Liver (tissue), 9 donors: Measurements from ENCODE around the gene CMTM6. TPM values are rescaled to one million over a fixed set of nuclear protein-coding genes. Genes with fewer than 3 reads are reported as not detected.

ENCODE experiments used
- DNase-seq: peaks from one replicate; pipeline ENCODE4 v3.0.0-alpha.2; 2017; ENCODE audit warnings: low spot score
- H3K27ac ChIP-seq, 2 donors: one replicate each; pipeline ENCODE4 v1.7.0; 2013; ENCODE audit warnings: inconsistent platforms in 2 of 2, low read length in 2 of 2, control low read depth in 1 of 2, low read depth in 1 of 2, mild to moderate bottlenecking in 1 of 2
- H3K27me3 ChIP-seq, 4 donors: one replicate each; pipeline versions ENCODE4 v1.6.1 to v1.7.0; 2013; ENCODE audit warnings: low read length in 3 of 4, inconsistent platforms in 1 of 4, mild to moderate bottlenecking in 1 of 4, moderate library complexity in 1 of 4; ENCODE audit not compliant: control insufficient read depth in 4 of 4, insufficient read depth in 4 of 4
- H3K36me3 ChIP-seq, 4 donors: one replicate each; pipeline versions ENCODE4 v1.6.1 to v1.7.0; 2013; ENCODE audit warnings: low read length in 3 of 4, mild to moderate bottlenecking in 3 of 4, low read depth in 1 of 4, moderate library complexity in 1 of 4; ENCODE audit not compliant: control insufficient read depth in 4 of 4, insufficient read depth in 3 of 4
- H3K4me1 ChIP-seq, 4 donors: one replicate each; pipeline versions ENCODE4 v1.6.1 to v1.7.0; 2013; ENCODE audit warnings: low read length in 3 of 4, mild to moderate bottlenecking in 3 of 4, moderate library complexity in 1 of 4; ENCODE audit not compliant: control insufficient read depth in 4 of 4, insufficient read depth in 4 of 4
- H3K4me3 ChIP-seq, 3 donors: one replicate each; pipeline versions ENCODE4 v1.6.1 to v1.7.0; 2013; ENCODE audit warnings: low read length in 3 of 3, control low read depth in 1 of 3, low read depth in 1 of 3, mild to moderate bottlenecking in 1 of 3
- H3K9ac ChIP-seq, 2 donors: one replicate each; pipeline ENCODE4 v1.7.0; 2013; ENCODE audit warnings: low read length in 2 of 2, mild to moderate bottlenecking in 2 of 2, moderate library complexity in 2 of 2, control low read depth in 1 of 2, low read depth in 1 of 2
- H3K9me3 ChIP-seq, 4 donors: one replicate each; pipeline versions ENCODE4 v1.6.1 to v1.7.0; 2013; ENCODE audit warnings: low read length in 3 of 4; ENCODE audit not compliant: control insufficient read depth in 4 of 4
- FOXA1 ChIP-seq: IDR thresholded peaks from 2 replicates; pipeline ENCODE4 v1.6.1; 2016; ENCODE audit warnings: antibody characterized with exemption
- FOXA2 ChIP-seq: IDR thresholded peaks from 2 replicates; pipeline ENCODE4 v1.6.1; 2016; ENCODE audit warnings: antibody characterized with exemption
- GABPA ChIP-seq, 2 donors: IDR thresholded peaks in 1 of 2; conservative IDR thresholded peaks in 1 of 2; 2 replicates each; pipeline ENCODE4 v1.6.1; 2016; ENCODE audit warnings: antibody characterized with exemption in 2 of 2, mild to moderate bottlenecking in 1 of 2, moderate library complexity in 1 of 2
- HNF4A ChIP-seq, 2 donors: conservative IDR thresholded peaks; 2 replicates each; pipeline ENCODE4 v1.6.1; 2016; ENCODE audit warnings: antibody characterized with exemption in 2 of 2, mild to moderate bottlenecking in 2 of 2
- HNF4G ChIP-seq: IDR thresholded peaks from 2 replicates; pipeline ENCODE4 v1.6.1; 2016; ENCODE audit warnings: antibody characterized with exemption
- NR2F2 ChIP-seq: IDR thresholded peaks from 2 replicates; pipeline ENCODE4 v1.6.1; 2016; ENCODE audit warnings: antibody characterized with exemption
- RAD21 ChIP-seq, 2 donors: IDR thresholded peaks; 2 replicates each; pipeline ENCODE4 v1.6.1; 2016; ENCODE audit warnings: antibody characterized with exemption in 2 of 2, mild to moderate bottlenecking in 2 of 2
- RXRA ChIP-seq, 2 donors: IDR thresholded peaks; 2 replicates each; pipeline ENCODE4 v1.6.1; 2017 to 2018; ENCODE audit warnings: antibody characterized with exemption in 2 of 2, mild to moderate bottlenecking in 1 of 2
- SP1 ChIP-seq: IDR thresholded peaks from 2 replicates; pipeline ENCODE4 v1.6.1; 2018; ENCODE audit warnings: antibody characterized with exemption, mild to moderate bottlenecking
- TAF1 ChIP-seq: conservative IDR thresholded peaks from 2 replicates; pipeline ENCODE4 v1.6.1; 2016; ENCODE audit warnings: antibody characterized with exemption, mild to moderate bottlenecking
- WGBS: extraction: QIAGEN DNeasy Blood & Tissue Kit; methylation state at CpG from one replicate; pipeline ENCODE4 v1.1.7; 2013; 5-methylcytosine and 5-hydroxymethylcytosine counted together
- polyA plus RNA-seq, 2 donors: library from polyadenylated mRNA; stranded (reverse) in 1 of 2; unstranded in 1 of 2; fragments of 200-250 nt in 1 of 2; fragments of >200 nt in 1 of 2; fragmentation: Nextera tagmentation in 1 of 2; extraction: Ambion mirVana in 1 of 2; gene quantifications; one replicate each; pipeline versions ENCODE4 v1.2.1 to v1.2.3, GENCODE V29; 2013 to 2015
- total RNA-seq, 2 donors: library from RNA; depleted of rRNA; stranded (reverse); fragments of >200 nt; gene quantifications; one replicate each; pipeline ENCODE4 v1.2.3, GENCODE V29; 2014
- TF ChIP-seq, protein P1 (sequence below): fragments of 150-350 bp; IDR thresholded peaks from 2 replicates; pipeline ENCODE4 v1.5.1; 2017; ENCODE audit warnings: improper control_type of control experiment, low read depth, low read length; ENCODE audit not compliant: missing input control
- TF ChIP-seq, protein P2 (sequence below): IDR thresholded peaks from 2 replicates; pipeline ENCODE4 v1.6.1; 2016; ENCODE audit warnings: antibody characterized with exemption, mild to moderate bottlenecking
- TF ChIP-seq, protein P3 (sequence below): IDR thresholded peaks from 2 replicates; pipeline ENCODE4 v1.6.1; 2016; ENCODE audit warnings: antibody characterized with exemption
- TF ChIP-seq, protein P4 (sequence below): IDR thresholded peaks from 2 replicates; pipeline ENCODE4 v1.6.1; 2016; ENCODE audit warnings: antibody characterized with exemption
- TF ChIP-seq, protein P5 (sequence below): IDR thresholded peaks from 2 replicates; pipeline ENCODE4 v1.6.1; 2016; ENCODE audit warnings: antibody characterized with exemption
- donor health status: healthy.
- donor health status: healthy.
- donor health status: healthy.
- donor health status: healthy.
- donor health status: healthy.

CMTM6 gene
- total and polyA plus RNA-seq, 4 donors, result 45.7 to 77.9 (median 51.8) TPM

DNA sequence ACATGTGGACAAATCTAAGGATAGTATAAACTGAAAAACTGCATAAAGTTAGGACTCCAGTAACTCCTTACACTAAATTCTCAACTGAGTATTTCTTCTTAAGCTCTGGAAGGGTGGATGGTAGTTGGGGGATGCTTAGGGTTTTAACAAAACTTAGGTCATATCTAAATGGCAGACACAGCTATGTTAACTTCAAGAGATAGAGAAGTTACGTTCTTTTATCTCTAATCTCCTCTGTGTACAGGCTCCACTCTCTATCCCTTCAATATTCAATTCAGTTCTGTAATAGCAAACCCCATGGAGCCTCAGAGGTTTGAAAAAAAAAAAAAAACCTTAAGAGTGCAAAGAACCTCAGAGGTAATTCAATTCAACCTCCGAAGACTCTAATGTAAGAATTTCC is 3.1 kb downstream of the CMTM6 start:
- WGBS, result 56% methylated on average over 2 of the region's 2 CpGs
- Histone ChIP-seq H3K27ac (peak overlapping the region; percentile 0 to 14), H3K27me3 (no peaks in the 10 kb centered on the region), H3K4me1 (peaks cover 8 to 35% (median 17%) of the 10 kb centered on the region in 4 donors), H3K9ac (peak overlapping the region in 1 of 2 donors; percentile 63), H3K4me3 (peak overlapping the region in 1 of 3 donors; percentile 25), H3K36me3 (no peaks in the 10 kb centered on the region), H3K9me3 (no peaks in the 10 kb centered on the region)
- TF ChIP-seq NR2F2 (no peak), HNF4G (no peak), FOXA2 (no peak)
- TF ChIP-seq, protein P1, sequence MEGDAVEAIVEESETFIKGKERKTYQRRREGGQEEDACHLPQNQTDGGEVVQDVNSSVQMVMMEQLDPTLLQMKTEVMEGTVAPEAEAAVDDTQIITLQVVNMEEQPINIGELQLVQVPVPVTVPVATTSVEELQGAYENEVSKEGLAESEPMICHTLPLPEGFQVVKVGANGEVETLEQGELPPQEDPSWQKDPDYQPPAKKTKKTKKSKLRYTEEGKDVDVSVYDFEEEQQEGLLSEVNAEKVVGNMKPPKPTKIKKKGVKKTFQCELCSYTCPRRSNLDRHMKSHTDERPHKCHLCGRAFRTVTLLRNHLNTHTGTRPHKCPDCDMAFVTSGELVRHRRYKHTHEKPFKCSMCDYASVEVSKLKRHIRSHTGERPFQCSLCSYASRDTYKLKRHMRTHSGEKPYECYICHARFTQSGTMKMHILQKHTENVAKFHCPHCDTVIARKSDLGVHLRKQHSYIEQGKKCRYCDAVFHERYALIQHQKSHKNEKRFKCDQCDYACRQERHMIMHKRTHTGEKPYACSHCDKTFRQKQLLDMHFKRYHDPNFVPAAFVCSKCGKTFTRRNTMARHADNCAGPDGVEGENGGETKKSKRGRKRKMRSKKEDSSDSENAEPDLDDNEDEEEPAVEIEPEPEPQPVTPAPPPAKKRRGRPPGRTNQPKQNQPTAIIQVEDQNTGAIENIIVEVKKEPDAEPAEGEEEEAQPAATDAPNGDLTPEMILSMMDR, result no peak
- TF ChIP-seq, protein P2, sequence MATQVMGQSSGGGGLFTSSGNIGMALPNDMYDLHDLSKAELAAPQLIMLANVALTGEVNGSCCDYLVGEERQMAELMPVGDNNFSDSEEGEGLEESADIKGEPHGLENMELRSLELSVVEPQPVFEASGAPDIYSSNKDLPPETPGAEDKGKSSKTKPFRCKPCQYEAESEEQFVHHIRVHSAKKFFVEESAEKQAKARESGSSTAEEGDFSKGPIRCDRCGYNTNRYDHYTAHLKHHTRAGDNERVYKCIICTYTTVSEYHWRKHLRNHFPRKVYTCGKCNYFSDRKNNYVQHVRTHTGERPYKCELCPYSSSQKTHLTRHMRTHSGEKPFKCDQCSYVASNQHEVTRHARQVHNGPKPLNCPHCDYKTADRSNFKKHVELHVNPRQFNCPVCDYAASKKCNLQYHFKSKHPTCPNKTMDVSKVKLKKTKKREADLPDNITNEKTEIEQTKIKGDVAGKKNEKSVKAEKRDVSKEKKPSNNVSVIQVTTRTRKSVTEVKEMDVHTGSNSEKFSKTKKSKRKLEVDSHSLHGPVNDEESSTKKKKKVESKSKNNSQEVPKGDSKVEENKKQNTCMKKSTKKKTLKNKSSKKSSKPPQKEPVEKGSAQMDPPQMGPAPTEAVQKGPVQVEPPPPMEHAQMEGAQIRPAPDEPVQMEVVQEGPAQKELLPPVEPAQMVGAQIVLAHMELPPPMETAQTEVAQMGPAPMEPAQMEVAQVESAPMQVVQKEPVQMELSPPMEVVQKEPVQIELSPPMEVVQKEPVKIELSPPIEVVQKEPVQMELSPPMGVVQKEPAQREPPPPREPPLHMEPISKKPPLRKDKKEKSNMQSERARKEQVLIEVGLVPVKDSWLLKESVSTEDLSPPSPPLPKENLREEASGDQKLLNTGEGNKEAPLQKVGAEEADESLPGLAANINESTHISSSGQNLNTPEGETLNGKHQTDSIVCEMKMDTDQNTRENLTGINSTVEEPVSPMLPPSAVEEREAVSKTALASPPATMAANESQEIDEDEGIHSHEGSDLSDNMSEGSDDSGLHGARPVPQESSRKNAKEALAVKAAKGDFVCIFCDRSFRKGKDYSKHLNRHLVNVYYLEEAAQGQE, result no peak
- TF ChIP-seq, protein P3, sequence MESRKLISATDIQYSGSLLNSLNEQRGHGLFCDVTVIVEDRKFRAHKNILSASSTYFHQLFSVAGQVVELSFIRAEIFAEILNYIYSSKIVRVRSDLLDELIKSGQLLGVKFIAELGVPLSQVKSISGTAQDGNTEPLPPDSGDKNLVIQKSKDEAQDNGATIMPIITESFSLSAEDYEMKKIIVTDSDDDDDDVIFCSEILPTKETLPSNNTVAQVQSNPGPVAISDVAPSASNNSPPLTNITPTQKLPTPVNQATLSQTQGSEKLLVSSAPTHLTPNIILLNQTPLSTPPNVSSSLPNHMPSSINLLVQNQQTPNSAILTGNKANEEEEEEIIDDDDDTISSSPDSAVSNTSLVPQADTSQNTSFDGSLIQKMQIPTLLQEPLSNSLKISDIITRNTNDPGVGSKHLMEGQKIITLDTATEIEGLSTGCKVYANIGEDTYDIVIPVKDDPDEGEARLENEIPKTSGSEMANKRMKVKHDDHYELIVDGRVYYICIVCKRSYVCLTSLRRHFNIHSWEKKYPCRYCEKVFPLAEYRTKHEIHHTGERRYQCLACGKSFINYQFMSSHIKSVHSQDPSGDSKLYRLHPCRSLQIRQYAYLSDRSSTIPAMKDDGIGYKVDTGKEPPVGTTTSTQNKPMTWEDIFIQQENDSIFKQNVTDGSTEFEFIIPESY, result no peak
- no peak for DNase-seq

DNA sequence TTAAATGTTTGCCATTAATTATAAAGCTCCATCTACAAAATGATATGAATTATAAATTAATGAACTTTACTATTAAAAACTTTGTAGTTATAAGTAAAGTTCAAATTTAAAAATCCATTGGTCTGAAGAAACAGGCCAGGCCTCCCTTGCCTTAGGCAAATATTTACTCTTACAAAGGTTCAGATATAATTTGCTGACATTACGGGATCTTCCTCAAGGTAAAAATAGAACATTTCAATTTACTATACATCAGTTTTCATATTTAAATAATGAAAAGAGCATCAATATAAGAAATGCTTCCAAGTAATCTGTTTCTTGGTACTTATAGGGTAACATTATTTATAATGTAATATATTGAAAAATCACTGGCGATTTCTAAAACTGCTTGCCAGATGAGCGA is 3.7 kb downstream of the CMTM6 start:
- DNase-seq, result no peak
- no peaks in the 10 kb centered on the region for H3K27me3 ChIP-seq
- no peak overlapping the region for H3K9ac ChIP-seq
- peak overlapping the region in 2 of 3 donors; percentile 25 to 35 for H3K4me3 ChIP-seq
- peaks cover 8 to 38% (median 19%) of the 10 kb centered on the region in 4 donors for H3K4me1 ChIP-seq
- WGBS, result 42% methylated on average over 3 of the region's 3 CpGs
- peak overlapping the region in 1 of 2 donors; percentile 0 for H3K27ac ChIP-seq
- no peaks in the 10 kb centered on the region for H3K36me3 ChIP-seq
- TF ChIP-seq RXRA (IDR thresholded peaks at IDR 0.05) (peak in 1 of 2 donors; percentile 7), HNF4A (conservative IDR thresholded peaks at IDR 0.05) (peak; percentile 24 to 33), FOXA1 (no peak)
- no peaks in the 10 kb centered on the region for H3K9me3 ChIP-seq

DNA sequence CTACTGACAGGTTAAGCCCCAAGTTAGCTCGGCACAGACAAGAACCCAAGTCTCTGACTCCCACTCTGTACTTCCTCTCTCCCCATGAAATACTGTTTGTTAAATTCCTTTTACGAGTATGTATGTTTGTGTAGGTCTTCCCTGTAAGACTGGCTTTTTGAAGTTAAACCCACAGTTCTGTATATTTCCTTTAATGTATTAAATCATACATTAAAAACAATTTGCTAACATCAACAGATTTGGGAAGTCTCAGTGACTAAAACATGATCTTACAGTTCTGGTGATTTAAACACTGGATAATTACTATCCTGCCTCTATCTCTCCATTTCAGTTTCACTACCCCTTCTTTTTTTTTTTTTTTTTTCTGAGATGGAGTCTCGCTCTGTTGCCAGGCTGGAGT is 4.4 kb downstream of the CMTM6 start:
- DNase-seq, result no peak
- no peaks in the 10 kb centered on the region for H3K9me3 ChIP-seq
- WGBS, result 77% methylated on average over 3 of the region's 3 CpGs
- no peaks in the 10 kb centered on the region for H3K27me3 ChIP-seq
- H3K9ac ChIP-seq, result peak overlapping the region in 1 of 2 donors; percentile 2
- H3K4me3 ChIP-seq, result no peak overlapping the region
- no peak overlapping the region for H3K27ac ChIP-seq
- H3K4me1 ChIP-seq, result peaks cover 8 to 44% (median 23%) of the 10 kb centered on the region in 4 donors
- no peak for TF ChIP-seq TAF1
- no peak for TF ChIP-seq SP1
- TF ChIP-seq FOXA2, result no peak
- no peak for TF ChIP-seq GABPA (IDR thresholded peaks at IDR 0.05 in 1 of 2, conservative IDR thresholded peaks at IDR 0.05 in 1 of 2)
- no peak for TF ChIP-seq RXRA (IDR thresholded peaks at IDR 0.05)
- no peak for TF ChIP-seq RAD21 (IDR thresholded peaks at IDR 0.05)
- TF ChIP-seq, protein P4, sequence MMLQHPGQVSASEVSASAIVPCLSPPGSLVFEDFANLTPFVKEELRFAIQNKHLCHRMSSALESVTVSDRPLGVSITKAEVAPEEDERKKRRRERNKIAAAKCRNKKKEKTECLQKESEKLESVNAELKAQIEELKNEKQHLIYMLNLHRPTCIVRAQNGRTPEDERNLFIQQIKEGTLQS, result no peak
- TF ChIP-seq, protein P5, sequence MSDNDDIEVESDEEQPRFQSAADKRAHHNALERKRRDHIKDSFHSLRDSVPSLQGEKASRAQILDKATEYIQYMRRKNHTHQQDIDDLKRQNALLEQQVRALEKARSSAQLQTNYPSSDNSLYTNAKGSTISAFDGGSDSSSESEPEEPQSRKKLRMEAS, result no peak
- no peaks in the 10 kb centered on the region for H3K36me3 ChIP-seq
